SK-N-MC (cell line): ENCODE data around the gene SLC15A3.

Source experiments
- DNase-seq: peaks from one replicate; pipeline ENCODE4 v3.0.0-alpha.2; 2011; ENCODE audit warnings: low read depth, low spot score
- H3K27ac ChIP-seq: fragments of 200-600 bp; sonication (generic); 2 replicates; pipeline ENCODE4 v1.5.1; 2016; ENCODE audit warnings: mixed run types
- H3K36me3 ChIP-seq: fragments of 200-600 bp; sonication (generic); 2 replicates; pipeline ENCODE4 v1.6.1; 2017; ENCODE audit warnings: antibody characterized with exemption, low read length, mixed read lengths; ENCODE audit not compliant: insufficient read depth
- H3K4me3 ChIP-seq: fragments of 200-600 bp; sonication (generic); 2 replicates; pipeline ENCODE4 v1.5.1; 2016
- H3K9ac ChIP-seq: fragments of 200-600 bp; sonication (generic); 2 replicates; pipeline ENCODE4 v1.8.0; 2017; ENCODE audit warnings: mixed run types, mixed read lengths; ENCODE audit not compliant: insufficient read length
- H3K9me3 ChIP-seq: fragments of 200-600 bp; sonication (generic); 2 replicates; pipeline ENCODE4 v1.6.1; 2017; ENCODE audit warnings: low read depth, mild to moderate bottlenecking, antibody characterized with exemption, low read length, moderate library complexity, mixed read lengths
- EZH2 ChIP-seq: fragments of 200-600 bp; sonication (generic); IDR thresholded peaks from one replicate; pipeline ENCODE4 v1.6.1; 2017; ENCODE audit warnings: antibody characterized with exemption
- FOXP2 ChIP-seq: optimal IDR thresholded peaks from 2 replicates; pipeline ENCODE3; 2011; ENCODE audit warnings: mild to moderate bottlenecking, moderate library complexity; ENCODE audit not compliant: insufficient read depth; ENCODE audit errors: extremely low read length, control extremely low read depth
- POLR2AphosphoS5 ChIP-seq: IDR thresholded peaks from 2 replicates; pipeline ENCODE4 v1.6.1; 2012; ENCODE audit warnings: mild to moderate bottlenecking, low read depth, low read length, borderline replicate concordance

The SLC15A3 gene

GRCh38 chr11:60933416-60934123 is 18.4 kb downstream of the SLC15A3 start:
- Histone ChIP-seq H3K36me3 (peaks cover 24% of the 10 kb centered on the region; the same call in 1 of the 2 replicates), H3K4me3 (no peak overlapping the region)

GRCh38 chr11:60932605-60933356 is 19.2 kb downstream of the SLC15A3 start:
- H3K9ac ChIP-seq: no peak overlapping the region
- no peaks in the 10 kb centered on the region for H3K9me3 ChIP-seq
- H3K4me3 ChIP-seq: no peak overlapping the region
- H3K36me3 ChIP-seq: peaks cover 27% of the 10 kb centered on the region; the same call in 1 of the 2 replicates
- H3K27ac ChIP-seq: no peak overlapping the region
- no peak for TF ChIP-seq FOXP2
- no peak for TF ChIP-seq POLR2AphosphoS5
- no peak for TF ChIP-seq EZH2
- DNase-seq: no peak

More at GRCh38 chr11:60933416-60934123, 18.4 kb downstream of the SLC15A3 start:
- DNase-seq: no peak
- Histone ChIP-seq H3K27ac (no peak overlapping the region), H3K9ac (no peak overlapping the region), H3K9me3 (no peaks in the 10 kb centered on the region)
- TF ChIP-seq FOXP2 (no peak), EZH2 (no peak), POLR2AphosphoS5 (no peak)

- no peak overlapping the region for H3K4me3 ChIP-seq
- no peak for TF ChIP-seq EZH2
- TF ChIP-seq FOXP2: no peak
- TF ChIP-seq POLR2AphosphoS5: no peak
- no peaks in the 10 kb centered on the region for H3K9me3 ChIP-seq
- H3K27ac ChIP-seq: no peak overlapping the region
- no peak overlapping the region for H3K9ac ChIP-seq
- H3K36me3 ChIP-seq: peaks cover 30% of the 10 kb centered on the region; the same call in 1 of the 2 replicates
- no peak for DNase-seq
These were observed 20.1 kb downstream of the SLC15A3 start for GRCh38 chr11:60931917-60932316.

GRCh38 chr11:60930394-60930793 is 21.6 kb downstream of the SLC15A3 start:
- Histone ChIP-seq H3K27ac (no peak overlapping the region), H3K36me3 (peaks cover 30% of the 10 kb centered on the region; the same call in 1 of the 2 replicates), H3K9ac (no peak overlapping the region), H3K4me3 (no peak overlapping the region), H3K9me3 (no peaks in the 10 kb centered on the region)
- no peak for DNase-seq
- no peak for TF ChIP-seq POLR2AphosphoS5
- no peak for TF ChIP-seq FOXP2
- no peak for TF ChIP-seq EZH2

GRCh38 chr11:60929764-60930163 is 22.2 kb downstream of the SLC15A3 start:
- peaks cover 30% of the 10 kb centered on the region; the same call in 1 of the 2 replicates for H3K36me3 ChIP-seq
- no peak overlapping the region for H3K4me3 ChIP-seq
- no peak overlapping the region for H3K9ac ChIP-seq
- H3K9me3 ChIP-seq: no peaks in the 10 kb centered on the region
- no peak for TF ChIP-seq POLR2AphosphoS5
- no peak for TF ChIP-seq FOXP2
- no peak for TF ChIP-seq EZH2
- no peak overlapping the region for H3K27ac ChIP-seq
- DNase-seq: no peak

GRCh38 chr11:60928563-60929001 is 23.4 kb downstream of the SLC15A3 start:
- TF ChIP-seq FOXP2 (no peak), EZH2 (no peak), POLR2AphosphoS5 (no peak)
- no peak overlapping the region for H3K4me3 ChIP-seq
- H3K36me3 ChIP-seq: peaks cover 30% of the 10 kb centered on the region; the same call in 1 of the 2 replicates
- no peak overlapping the region for H3K9ac ChIP-seq
- no peak for DNase-seq
- H3K9me3 ChIP-seq: no peaks in the 10 kb centered on the region
- H3K27ac ChIP-seq: no peak overlapping the region

- no peak overlapping the region for H3K4me3 ChIP-seq
- DNase-seq: no peak
- no peak overlapping the region for H3K9ac ChIP-seq
- H3K9me3 ChIP-seq: no peaks in the 10 kb centered on the region
- no peak overlapping the region for H3K27ac ChIP-seq
- TF ChIP-seq FOXP2: no peak
- no peak for TF ChIP-seq POLR2AphosphoS5
- no peak for TF ChIP-seq EZH2
- H3K36me3 ChIP-seq: peaks cover 35% of the 10 kb centered on the region; the same call in 1 of the 2 replicates
These were observed 24.4 kb downstream of the SLC15A3 start for GRCh38 chr11:60927600-60927999.

- DNase-seq: no peak
- Histone ChIP-seq H3K4me3 (no peak overlapping the region), H3K9ac (no peak overlapping the region), H3K9me3 (no peaks in the 10 kb centered on the region), H3K36me3 (peaks cover 38% of the 10 kb centered on the region; the same call in 1 of the 2 replicates), H3K27ac (no peak overlapping the region)
- TF ChIP-seq EZH2 (no peak), POLR2AphosphoS5 (no peak), FOXP2 (no peak)
These were observed 24.8 kb downstream of the SLC15A3 start for GRCh38 chr11:60927061-60927592.
